HepG2 (cell line): Measurements from ENCODE around the gene LRRC8C. TPM values are rescaled to one million over a fixed set of nuclear protein-coding genes. Genes with fewer than 3 reads are reported as not detected.

Experiments
- ATAC-seq: fragments of 200-7000 bp; cut with Tn5 transposase; 3 replicates; pipeline ENCODE4 v1.9.1; 2020; ENCODE audit warnings: mild to moderate bottlenecking, moderate library complexity
- BruUV-seq: library from RNA; stranded (reverse); fragments of 400-500 nt; replicated peaks from 2 replicates; lab custom pipeline; 2021; lab: Mats Ljungman, UMichigan
- CTCF ChIA-PET: fragments of 300-600 bp; formaldehyde crosslinking; extraction: SDS; loops from one replicate; lab custom pipeline; 2021; ENCODE audit warnings: low total read pairs, inconsistent platforms, low intra/inter-chr PET ratio; lab: Yijun Ruan, JAX
- POLR2A ChIA-PET: fragments of 350-600 bp; sonication (Branson Sonifier 250); formaldehyde crosslinking; loops from one replicate; lab custom pipeline; 2020; ENCODE audit warnings: antibody characterized with exemption, inconsistent platforms; lab: Yijun Ruan, JAX
- DNase-seq: peaks from one replicate; pipeline ENCODE4 v3.0.0-alpha.2; 2015; ENCODE audit warnings: low spot score
- FAIRE-seq: peaks from 3 replicates; lab custom pipeline; 2011; peaks lifted over from hg19 to GRCh38; lab: Jason Lieb, UNC
- H2AFZ ChIP-seq: one replicate; pipeline ENCODE4 v1.6.1; 2011; ENCODE audit warnings: low read length, inconsistent platforms
- H3K27ac ChIP-seq: fragments of 300-600 bp; 3 replicates; pipeline ENCODE4 v1.8.0; 2011; ENCODE audit warnings: mixed run types, mild to moderate bottlenecking, mixed read lengths, low read length, inconsistent platforms; ENCODE audit not compliant: insufficient read depth; ENCODE audit errors: extremely low read length
- H3K27me3 ChIP-seq, 2 experiments: fragments of 200-600 bp in 1 of 2; 2 replicates in 1 of 2; 3 replicates in 1 of 2; pipeline versions ENCODE4 v1.6.0 to v1.8.0; 2011; ENCODE audit warnings: low read length in 2 of 2, mild to moderate bottlenecking in 2 of 2, moderate library complexity in 2 of 2, inconsistent platforms in 1 of 2; ENCODE audit not compliant: insufficient read depth in 2 of 2, control insufficient read depth in 1 of 2
- H3K36me3 ChIP-seq, 2 experiments: fragments of 200-600 bp in 1 of 2; replicated peaks in 1 of 2; 2 replicates in 1 of 2; 3 replicates in 1 of 2; pipeline versions ENCODE4 v1.5.1 to v1.8.0; 2011; ENCODE audit warnings: low read length in 2 of 2, inconsistent platforms in 1 of 2; ENCODE audit not compliant: insufficient read depth in 2 of 2, control insufficient read depth in 1 of 2
- H3K4me1 ChIP-seq: 2 replicates; pipeline ENCODE4 v1.5.1; 2012; ENCODE audit warnings: low read length, inconsistent platforms; ENCODE audit not compliant: insufficient read depth
- H3K4me2 ChIP-seq: 2 replicates; pipeline ENCODE4 v1.6.0; 2011; ENCODE audit warnings: low read depth, low read length, inconsistent platforms
- H3K4me3 ChIP-seq, 3 experiments: fragments of 200-600 bp in 1 of 3; sonication (generic), shearing (Covaris generic) in 1 of 3; replicated peaks in 1 of 3; 2 replicates each; pipeline ENCODE4 v1.5.1; 2011 to 2016; ENCODE audit warnings: low read length in 3 of 3, inconsistent platforms in 2 of 3, low read depth in 2 of 3, mild to moderate bottlenecking in 2 of 3, control low read depth in 1 of 3, mixed read lengths in 1 of 3; ENCODE audit not compliant: insufficient read depth in 1 of 3
- H3K79me2 ChIP-seq: one replicate; pipeline ENCODE4 v1.6.1; 2011; ENCODE audit warnings: low read length, inconsistent platforms; ENCODE audit not compliant: insufficient read depth
- H3K9ac ChIP-seq: 2 replicates; pipeline ENCODE4 v1.6.0; 2011; ENCODE audit warnings: mild to moderate bottlenecking, low read depth, low read length, inconsistent platforms; ENCODE audit not compliant: insufficient read depth
- H3K9me3 ChIP-seq: 2 replicates; pipeline ENCODE4 v1.5.1; 2012; ENCODE audit warnings: mild to moderate bottlenecking, low read length
- H4K20me1 ChIP-seq: 2 replicates; pipeline ENCODE4 v1.6.0; 2011; ENCODE audit warnings: inconsistent platforms, mild to moderate bottlenecking, low read length, moderate library complexity; ENCODE audit not compliant: insufficient read depth
- FOXK2 ChIP-seq: fragments of 450-650 bp; IDR thresholded peaks from 2 replicates; pipeline ENCODE4 v1.6.1; 2016
- IKZF4 ChIP-seq: sonication (generic); formaldehyde crosslinking; IDR thresholded peaks from 2 replicates; pipeline ENCODE4 v1.5.1; 2020; ENCODE audit warnings: borderline replicate concordance, mild to moderate bottlenecking, low read depth, missing genetic modification reagents; ENCODE audit errors: not compliant biosample characterization
- JUN ChIP-seq: sonication (generic); formaldehyde crosslinking; IDR thresholded peaks from 2 replicates; pipeline ENCODE4 v1.4.0; 2020; ENCODE audit warnings: mild to moderate bottlenecking, missing genetic modification reagents
- MAF1 ChIP-seq: sonication (generic); formaldehyde crosslinking; IDR thresholded peaks from 2 replicates; pipeline ENCODE4 v1.5.0; 2020; ENCODE audit warnings: missing genetic modification reagents, borderline replicate concordance
- MAFF ChIP-seq: IDR thresholded peaks from 2 replicates; pipeline ENCODE4 v1.6.1; 2011; ENCODE audit warnings: low read depth, low read length, improper control_type of control experiment
- MATR3 ChIP-seq: sonication (generic); formaldehyde crosslinking; IDR thresholded peaks from 2 replicates; pipeline ENCODE4 v1.4.0; 2020; ENCODE audit warnings: missing genetic modification reagents
- MED1 ChIP-seq: sonication (generic); formaldehyde crosslinking; IDR thresholded peaks from 2 replicates; pipeline ENCODE4 v1.4.0; 2020; ENCODE audit warnings: missing genetic modification reagents
- MIXL1 ChIP-seq: IDR thresholded peaks from 2 replicates; pipeline ENCODE4 v1.6.1; 2016
- MYNN ChIP-seq: sonication (generic); formaldehyde crosslinking; IDR thresholded peaks from 2 replicates; pipeline ENCODE4 v1.4.0; 2020; ENCODE audit warnings: mild to moderate bottlenecking, low read depth, missing genetic modification reagents
- MZF1 ChIP-seq: sonication (generic); formaldehyde crosslinking; IDR thresholded peaks from 2 replicates; pipeline ENCODE4 v1.8.1; 2023; ENCODE audit warnings: mild to moderate bottlenecking, missing genetic modification reagents, borderline replicate concordance
- NCOA1 ChIP-seq: sonication (generic); formaldehyde crosslinking; IDR thresholded peaks from 2 replicates; pipeline ENCODE4 v1.9.0; 2021; ENCODE audit warnings: missing genetic modification reagents
- NR2F2 ChIP-seq: IDR thresholded peaks from 2 replicates; pipeline ENCODE4 v1.6.1; 2012; ENCODE audit warnings: low read depth, inconsistent platforms, borderline replicate concordance
- PHF20 ChIP-seq: sonication (generic); formaldehyde crosslinking; IDR thresholded peaks from 2 replicates; pipeline ENCODE4 v1.5.0; 2020; ENCODE audit warnings: mild to moderate bottlenecking, missing genetic modification reagents
- PRDM10 ChIP-seq: sonication (generic); formaldehyde crosslinking; IDR thresholded peaks from 2 replicates; pipeline ENCODE4 v1.4.0; 2020; ENCODE audit warnings: low read depth, missing genetic modification reagents
- RXRB ChIP-seq: IDR thresholded peaks from 2 replicates; pipeline ENCODE4 v1.6.1; 2016; ENCODE audit warnings: borderline replicate concordance, missing genetic modification reagents, missing compliant biosample characterization
- SYNCRIP ChIP-seq: fragments of 200-400 bp; formaldehyde crosslinking; IDR thresholded peaks from 2 replicates; pipeline ENCODE4 v1.6.1; 2018; ENCODE audit warnings: mild to moderate bottlenecking, low read depth, low read length; ENCODE audit not compliant: insufficient read depth
- TRIM22 ChIP-seq: fragments of 450-650 bp; IDR thresholded peaks from 2 replicates; pipeline ENCODE4 v1.6.1; 2017
- ZMYM4 ChIP-seq: sonication (generic); formaldehyde crosslinking; IDR thresholded peaks from 2 replicates; pipeline ENCODE4 v1.8.1; 2023; ENCODE audit warnings: mild to moderate bottlenecking, missing genetic modification reagents
- ZNF773 ChIP-seq: sonication (generic); formaldehyde crosslinking; IDR thresholded peaks from 2 replicates; pipeline ENCODE4 v1.4.0; 2020; ENCODE audit warnings: missing genetic modification reagents, borderline replicate concordance
- WGBS: methylation state at CpG from one replicate; pipeline ENCODE4 v1.1.6; 2017; ENCODE audit warnings: low lambda C conversion rate; 5-methylcytosine and 5-hydroxymethylcytosine counted together
- in situ Hi-C: cut with HindIII; loops from 2 replicates; pipeline ENCODE4 v1.10.0; 2017; ENCODE audit warnings: low pct_unique_long_range_greater_than_20kb; ENCODE audit not compliant: extremely low pct_ligation_motif_present
- intact Hi-C: fragments of 100-400 bp; cut with micrococcal nuclease; formaldehyde crosslinking; loops from one replicate; pipeline ENCODE4 v1.10.0; 2022; ENCODE audit not compliant: unreplicated experiment
- polyA plus RNA-seq, 8 experiments: library from polyadenylated mRNA; depleted of rRNA in 3 of 8; stranded (reverse) in 7 of 8; unstranded in 1 of 8; fragments of >200 nt; fragmentation: Illumina TruSeq in 4 of 8; extraction: Trizol in 4 of 8; gene quantifications; 2 replicates each; pipeline versions ENCODE4 v1.2.1 to v1.2.3, GENCODE V29; 2011 to 2016; ENCODE audit warnings: low read depth in 4 of 8, missing spikeins in 1 of 8, mixed read lengths in 1 of 8; ENCODE audit not compliant: insufficient read depth in 1 of 8
- total RNA-seq, 5 experiments: library from RNA; depleted of rRNA; stranded (reverse); fragments of >200 nt; fragmentation: Illumina TruSeq; extraction: Trizol; gene quantifications; 2 replicates each; pipeline ENCODE4 v1.2.3, GENCODE V29; 2016; ENCODE audit warnings: low read depth in 1 of 5

The LRRC8C gene
- total and polyA plus RNA-seq, 2 of the 13 experiments (the other 11 are each of a cell fraction or from before 2014, with no cell fraction given) = 0.22 to 0.32 TPM

- FAIRE-seq (no peak), ATAC-seq (no peak), DNase-seq (no peak)
- H3K4me3 ChIP-seq = no peak overlapping the region
- intact Hi-C loops (no loop called here), in situ Hi-C loops (loop anchor here (10.0 kb wide), 1 partner anchor 88 kb away; no protein-coding TSS in a partner anchor)
- CTCF ChIA-PET = no interaction called here
- H2AFZ ChIP-seq = no peak overlapping the region
- no peaks in the 10 kb centered on the region for H3K79me2 ChIP-seq
- H3K27me3 ChIP-seq = no peaks in the 10 kb centered on the region
- WGBS = 50% methylated on average over 6 of the region's 6 CpGs
- no peaks in the 10 kb centered on the region for H4K20me1 ChIP-seq
- H3K27ac ChIP-seq = no peak overlapping the region
- no peak overlapping the region for H3K9ac ChIP-seq
- no peak for TF ChIP-seq PHF20 (CRISPR knock-in tag)
- no peak for TF ChIP-seq PRDM10
- no peak for TF ChIP-seq RXRB (CRISPR knock-in tag)
- no peak for TF ChIP-seq NR2F2
- TF ChIP-seq FOXK2 = no peak
- TF ChIP-seq MED1 = no peak
- TF ChIP-seq NCOA1 (CRISPR knock-in tag) = no peak
- TF ChIP-seq MIXL1 (CRISPR knock-in tag) = no peak
- TF ChIP-seq MAF1 (CRISPR knock-in tag) = no peak
- TF ChIP-seq IKZF4 = no peak
- no peak for TF ChIP-seq JUN
- no peak for TF ChIP-seq MAFF
- no peak for TF ChIP-seq MZF1 (CRISPR knock-in tag)
- TF ChIP-seq MATR3 (CRISPR knock-in tag) = no peak
- no peak for TF ChIP-seq MYNN (CRISPR knock-in tag)
- TF ChIP-seq SYNCRIP = no peak
- no peak for TF ChIP-seq ZNF773 (CRISPR knock-in tag)
- no peak for TF ChIP-seq ZMYM4
- TF ChIP-seq TRIM22 = no peak
- peaks cover 14% of the 10 kb centered on the region for H3K4me1 ChIP-seq
- H3K36me3 ChIP-seq = no peaks in the 10 kb centered on the region
- POLR2A ChIA-PET = no interaction called here
- no TSS peak for BruUV-seq
- no peaks in the 10 kb centered on the region for H3K9me3 ChIP-seq
- no peak overlapping the region for H3K4me2 ChIP-seq
These were observed 30.0 kb upstream of the LRRC8C start for GRCh38 chr1:89602871-89603404.
